GM06990 (cell line): ENCODE results near the gene PRB3.

Experiments used
- DNase-seq: peaks from one replicate; pipeline ENCODE4 v3.0.0-alpha.2; 2011; ENCODE audit not compliant: insufficient read length; ENCODE audit errors: extremely low read depth
- H3K27me3 ChIP-seq: replicated peaks from 2 replicates; pipeline ENCODE4 v1.6.0; 2011; ENCODE audit warnings: low read length; ENCODE audit not compliant: control insufficient read depth, insufficient read depth
- H3K36me3 ChIP-seq: 2 replicates; pipeline ENCODE4 v1.5.1; 2011; ENCODE audit warnings: low read length; ENCODE audit not compliant: control insufficient read depth, insufficient read depth
- H3K4me3 ChIP-seq: replicated peaks from 2 replicates; pipeline ENCODE4 v1.5.1; 2011; ENCODE audit warnings: low read depth, mild to moderate bottlenecking, control low read depth, low read length
- TF ChIP-seq, protein P1 (sequence below): IDR thresholded peaks from 2 replicates; pipeline ENCODE4 v1.5.1; 2011; ENCODE audit warnings: low read length, control low read depth, mild to moderate bottlenecking, inconsistent platforms; ENCODE audit not compliant: insufficient read depth, poor library complexity, severe bottlenecking

PRB3 gene

GRCh38 chr12:11242656-11243055 is 26.9 kb downstream of the PRB3 start:
- Histone ChIP-seq H3K36me3 (no peaks in the 10 kb centered on the region), H3K4me3 (no peak overlapping the region), H3K27me3 (no peaks in the 10 kb centered on the region)
- no peak for DNase-seq
- TF ChIP-seq, protein P1, sequence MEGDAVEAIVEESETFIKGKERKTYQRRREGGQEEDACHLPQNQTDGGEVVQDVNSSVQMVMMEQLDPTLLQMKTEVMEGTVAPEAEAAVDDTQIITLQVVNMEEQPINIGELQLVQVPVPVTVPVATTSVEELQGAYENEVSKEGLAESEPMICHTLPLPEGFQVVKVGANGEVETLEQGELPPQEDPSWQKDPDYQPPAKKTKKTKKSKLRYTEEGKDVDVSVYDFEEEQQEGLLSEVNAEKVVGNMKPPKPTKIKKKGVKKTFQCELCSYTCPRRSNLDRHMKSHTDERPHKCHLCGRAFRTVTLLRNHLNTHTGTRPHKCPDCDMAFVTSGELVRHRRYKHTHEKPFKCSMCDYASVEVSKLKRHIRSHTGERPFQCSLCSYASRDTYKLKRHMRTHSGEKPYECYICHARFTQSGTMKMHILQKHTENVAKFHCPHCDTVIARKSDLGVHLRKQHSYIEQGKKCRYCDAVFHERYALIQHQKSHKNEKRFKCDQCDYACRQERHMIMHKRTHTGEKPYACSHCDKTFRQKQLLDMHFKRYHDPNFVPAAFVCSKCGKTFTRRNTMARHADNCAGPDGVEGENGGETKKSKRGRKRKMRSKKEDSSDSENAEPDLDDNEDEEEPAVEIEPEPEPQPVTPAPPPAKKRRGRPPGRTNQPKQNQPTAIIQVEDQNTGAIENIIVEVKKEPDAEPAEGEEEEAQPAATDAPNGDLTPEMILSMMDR = no peak

DNA sequence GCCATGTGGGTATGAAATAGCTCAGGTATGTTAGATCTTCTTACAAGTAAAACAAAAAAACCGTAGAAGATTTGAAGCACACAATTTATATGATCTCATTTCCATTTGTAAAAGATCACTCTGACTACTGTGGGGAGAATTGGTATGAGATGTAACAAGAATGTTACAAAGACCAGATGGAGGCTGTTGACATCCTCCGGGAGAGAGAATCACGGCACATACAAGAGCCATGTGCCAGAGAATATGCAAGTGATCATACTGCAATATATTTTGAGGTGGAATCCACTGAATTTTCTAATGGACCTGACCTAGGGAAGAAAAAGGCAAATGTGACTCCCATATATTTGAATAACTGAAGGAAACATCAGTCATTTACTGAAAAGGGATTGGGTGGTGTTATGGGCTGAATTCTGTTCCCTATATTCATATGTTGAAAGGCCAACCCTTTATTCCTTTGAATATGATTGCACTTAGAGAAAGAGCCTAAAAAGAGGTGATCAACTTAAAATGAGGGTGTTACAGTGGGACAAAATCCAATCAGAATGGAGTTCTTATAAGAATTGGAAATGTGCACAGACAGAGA is 29.1 kb downstream of the PRB3 start:
- Histone ChIP-seq H3K36me3 (no peaks in the 10 kb centered on the region), H3K27me3 (no peaks in the 10 kb centered on the region), H3K4me3 (no peak overlapping the region)
- TF ChIP-seq, protein P1 = no peak
- DNase-seq = no peak

DNA sequence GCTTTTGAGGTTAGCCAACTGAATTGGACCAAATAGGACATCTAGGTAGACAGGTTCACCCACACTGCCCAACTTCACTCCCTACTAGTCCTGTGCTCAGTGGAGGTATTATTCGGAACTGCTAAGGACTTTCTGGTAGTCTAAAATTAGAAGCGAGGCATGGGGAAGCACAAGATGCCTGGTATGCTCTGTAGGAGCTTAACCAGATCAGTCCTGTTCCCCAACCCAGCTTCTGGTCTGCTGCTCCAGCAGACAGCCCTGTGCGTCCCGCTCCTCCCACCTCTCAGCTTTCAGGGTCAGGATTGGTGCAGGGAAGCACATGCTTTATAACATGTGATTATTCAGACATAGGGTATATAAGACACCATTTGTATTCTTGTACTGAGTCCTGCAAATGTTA is 31.2 kb downstream of the PRB3 start:
- TF ChIP-seq, protein P1 = no peak
- Histone ChIP-seq H3K36me3 (no peaks in the 10 kb centered on the region), H3K4me3 (no peak overlapping the region), H3K27me3 (no peaks in the 10 kb centered on the region)
- no peak for DNase-seq

GRCh38 chr12:11233532-11233931 is 36.0 kb downstream of the PRB3 start:
- Histone ChIP-seq H3K36me3 (no peaks in the 10 kb centered on the region), H3K27me3 (no peaks in the 10 kb centered on the region), H3K4me3 (no peak overlapping the region)
- TF ChIP-seq, protein P1 = no peak
- no peak for DNase-seq

DNA sequence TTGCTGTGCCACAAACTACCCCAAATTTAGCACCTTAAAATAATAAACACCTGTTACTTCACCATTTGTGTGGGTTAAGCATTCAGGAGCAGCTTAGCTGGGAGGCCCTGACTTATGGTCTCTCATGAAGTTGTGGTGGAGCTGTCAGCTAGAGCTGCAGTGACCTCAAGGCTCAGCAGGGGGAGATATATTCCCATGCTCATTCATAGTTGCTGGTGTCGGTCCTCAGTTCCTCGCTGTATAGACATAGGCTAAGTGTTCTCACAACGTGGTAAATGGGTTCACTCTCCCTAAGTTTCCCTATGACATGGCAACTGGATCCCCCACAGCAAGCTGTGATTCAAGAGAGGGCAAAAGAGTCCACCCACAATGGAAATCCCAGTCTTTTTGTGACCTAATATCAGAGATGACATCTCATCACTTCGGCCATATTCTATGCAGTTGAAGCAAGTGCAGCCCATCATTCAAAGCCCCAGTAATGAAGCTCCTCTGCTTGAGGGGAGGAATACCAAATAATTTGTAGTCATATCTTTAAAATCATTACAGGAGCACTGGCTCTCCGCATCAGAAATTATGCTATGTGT is 41.1 kb downstream of the PRB3 start:
- TF ChIP-seq, protein P1 = peak; percentile 79
- Histone ChIP-seq H3K36me3 (no peaks in the 10 kb centered on the region), H3K27me3 (no peaks in the 10 kb centered on the region), H3K4me3 (no peak overlapping the region)
- no peak for DNase-seq
